22Rv1 (cell line): Measurements from ENCODE around the gene OR5C1.

Experiments used
- ZFX ChIP-seq: fragments of 450-650 bp; IDR thresholded peaks from 2 replicates; pipeline ENCODE4 v1.6.1; 2017; ENCODE audit warnings: antibody characterized with exemption, borderline replicate concordance
- TF ChIP-seq, protein P1 (sequence below): fragments of 450-650 bp; IDR thresholded peaks from 2 replicates; pipeline ENCODE4 v1.5.1; 2017; ENCODE audit warnings: mild to moderate bottlenecking

- TF ChIP-seq, protein P1, sequence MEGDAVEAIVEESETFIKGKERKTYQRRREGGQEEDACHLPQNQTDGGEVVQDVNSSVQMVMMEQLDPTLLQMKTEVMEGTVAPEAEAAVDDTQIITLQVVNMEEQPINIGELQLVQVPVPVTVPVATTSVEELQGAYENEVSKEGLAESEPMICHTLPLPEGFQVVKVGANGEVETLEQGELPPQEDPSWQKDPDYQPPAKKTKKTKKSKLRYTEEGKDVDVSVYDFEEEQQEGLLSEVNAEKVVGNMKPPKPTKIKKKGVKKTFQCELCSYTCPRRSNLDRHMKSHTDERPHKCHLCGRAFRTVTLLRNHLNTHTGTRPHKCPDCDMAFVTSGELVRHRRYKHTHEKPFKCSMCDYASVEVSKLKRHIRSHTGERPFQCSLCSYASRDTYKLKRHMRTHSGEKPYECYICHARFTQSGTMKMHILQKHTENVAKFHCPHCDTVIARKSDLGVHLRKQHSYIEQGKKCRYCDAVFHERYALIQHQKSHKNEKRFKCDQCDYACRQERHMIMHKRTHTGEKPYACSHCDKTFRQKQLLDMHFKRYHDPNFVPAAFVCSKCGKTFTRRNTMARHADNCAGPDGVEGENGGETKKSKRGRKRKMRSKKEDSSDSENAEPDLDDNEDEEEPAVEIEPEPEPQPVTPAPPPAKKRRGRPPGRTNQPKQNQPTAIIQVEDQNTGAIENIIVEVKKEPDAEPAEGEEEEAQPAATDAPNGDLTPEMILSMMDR, result no peak
- TF ChIP-seq ZFX, result no peak
These were observed 3.5 kb upstream of the OR5C1 start for GRCh38 chr9:122785269-122785668.
